22Rv1 (cell line): ENCODE measurements around the gene MAP2K3.

Experiments
- H3K27ac ChIP-seq: fragments of 450-650 bp; 2 replicates; pipeline ENCODE4 v1.5.1; 2017
- CTCF ChIP-seq: fragments of 450-650 bp; IDR thresholded peaks from 2 replicates; pipeline ENCODE4 v1.5.1; 2017; ENCODE audit warnings: mild to moderate bottlenecking
- ZFX ChIP-seq: fragments of 450-650 bp; IDR thresholded peaks from 2 replicates; pipeline ENCODE4 v1.6.1; 2017; ENCODE audit warnings: antibody characterized with exemption, borderline replicate concordance

The MAP2K3 gene

DNA sequence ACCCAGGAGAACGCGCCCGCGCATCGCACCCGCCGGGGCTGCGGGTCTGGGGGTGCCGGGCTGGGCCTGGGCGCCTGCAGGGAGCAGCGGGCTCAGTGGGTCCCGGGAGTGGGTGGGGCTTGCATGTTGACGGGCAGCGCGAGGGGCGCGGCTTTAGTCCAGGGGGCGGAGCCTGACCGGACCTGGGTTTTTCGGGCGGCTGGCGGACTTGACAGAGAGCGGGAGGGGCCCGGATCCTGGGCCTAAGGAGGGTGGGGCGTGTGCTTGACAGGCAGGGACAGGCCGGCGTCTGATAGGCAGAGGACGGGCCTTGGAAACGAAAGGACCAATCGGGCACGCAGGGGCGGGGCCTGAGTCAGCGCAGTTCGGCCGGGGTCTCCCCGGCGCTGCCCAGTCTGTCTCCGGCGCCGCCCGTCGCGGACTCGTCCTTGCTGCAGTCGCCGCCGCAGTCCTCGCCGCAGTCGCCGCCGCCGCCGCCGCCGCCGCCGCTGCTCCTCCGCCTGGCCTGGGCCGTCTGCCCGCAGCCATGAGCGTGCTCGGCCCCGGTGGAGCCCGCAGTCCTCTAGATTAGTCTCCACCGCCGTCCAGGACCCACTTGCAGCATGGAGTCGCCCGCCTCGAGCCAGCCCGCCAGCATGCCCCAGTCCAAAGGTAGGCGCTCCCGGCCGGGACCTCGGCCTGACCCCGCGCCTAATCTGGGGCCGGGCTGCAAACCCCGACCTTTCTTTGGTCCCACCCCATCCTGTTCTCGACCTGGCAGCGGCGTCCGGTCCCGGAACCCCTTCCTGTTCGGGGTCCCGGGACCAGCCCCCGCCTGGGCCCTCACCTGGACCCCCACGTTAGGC is at the start of gene MAP2K3:
TSS of gene MAP2K3 (plus strand) at position 393 of the 845 bp plus-strand sequence. CDS start at position 603, 210 bp downstream.
- TF ChIP-seq ZFX (no peak), CTCF (no peak)
- H3K27ac ChIP-seq, result peak within 1 kb of the TSS; percentile 89

GRCh38 chr17:21235921-21236320 is 48.6 kb upstream of the MAP2K3 start:
- TF ChIP-seq ZFX (no peak), CTCF (no peak)
- H3K27ac ChIP-seq, result no peak overlapping the region

- TF ChIP-seq ZFX (no peak), CTCF (peak; percentile 59)
- H3K27ac ChIP-seq, result no peak overlapping the region
Measured at GRCh38 chr17:21239680-21240368, 44.7 kb upstream of the MAP2K3 start.

GRCh38 chr17:21240369-21241055 is 44.0 kb upstream of the MAP2K3 start:
- no peak overlapping the region for H3K27ac ChIP-seq
- no peak for TF ChIP-seq CTCF
- TF ChIP-seq ZFX, result no peak

DNA sequence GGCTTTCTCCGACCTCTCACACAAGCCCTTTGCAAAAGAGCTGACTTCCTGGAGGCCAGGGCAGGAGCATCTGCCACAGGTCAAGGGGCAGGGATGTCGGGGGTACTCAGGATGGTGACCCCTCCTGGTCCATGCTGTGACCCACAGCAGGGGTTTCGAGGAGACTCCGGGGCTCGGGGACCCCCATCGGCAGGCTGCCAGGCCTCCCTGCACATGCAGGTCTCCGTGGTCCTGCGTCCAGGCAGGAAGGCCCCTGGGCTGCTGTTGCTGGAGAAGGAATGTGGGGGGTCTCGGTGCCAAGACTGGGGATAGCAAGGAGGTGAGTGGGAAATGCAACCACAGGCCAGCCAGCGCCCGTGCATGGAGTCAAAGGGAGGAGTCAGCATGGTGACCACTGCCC is 42.9 kb upstream of the MAP2K3 start:
- TF ChIP-seq ZFX (no peak), CTCF (no peak)
- no peak overlapping the region for H3K27ac ChIP-seq

GRCh38 chr17:21242026-21242697 is 42.3 kb upstream of the MAP2K3 start:
- no peak for TF ChIP-seq ZFX
- TF ChIP-seq CTCF, result no peak
- H3K27ac ChIP-seq, result no peak overlapping the region
